Neuronal stem cell (in vitro differentiated cells): ENCODE data around the gene REL.
A peak's percentile ranks its signal among the peaks of the same experiment; 100 is the strongest.
"Not testable (repeated sequence)": the region's sequence is repeated elsewhere in the genome, so short reads cannot be mapped to it uniquely, and the experiment has no call there.

ENCODE experiments used
- DNase-seq: peaks from one replicate; pipeline ENCODE4 v3.0.0-alpha.2; 2013; ENCODE audit warnings: low spot score
- H2AFZ ChIP-seq: one replicate; pipeline ENCODE4 v1.6.1; 2013; ENCODE audit warnings: mild to moderate bottlenecking, low read length, inconsistent platforms
- H2AK5ac ChIP-seq: 2 replicates; pipeline ENCODE4 v1.6.1; 2013; ENCODE audit warnings: low read depth, mild to moderate bottlenecking, inconsistent platforms, low read length, moderate library complexity, mixed read lengths
- H2BK120ac ChIP-seq: 2 replicates; pipeline ENCODE4 v1.6.1; 2013; ENCODE audit warnings: low read depth, mild to moderate bottlenecking, inconsistent platforms, low read length, moderate library complexity, mixed read lengths
- H2BK12ac ChIP-seq: one replicate; pipeline ENCODE4 v1.6.1; 2013; ENCODE audit warnings: low read length, inconsistent platforms
- H2BK15ac ChIP-seq: 2 replicates; pipeline ENCODE4 v1.6.1; 2013; ENCODE audit warnings: mild to moderate bottlenecking, low read length, inconsistent platforms, mixed read lengths
- H2BK5ac ChIP-seq: one replicate; pipeline ENCODE4 v1.6.1; 2013; ENCODE audit warnings: inconsistent platforms, mild to moderate bottlenecking, low read length, moderate library complexity
- H3K14ac ChIP-seq: one replicate; pipeline ENCODE4 v1.6.1; 2013; ENCODE audit warnings: low read length, inconsistent platforms
- H3K18ac ChIP-seq: 2 replicates; pipeline ENCODE4 v1.6.1; 2013; ENCODE audit warnings: low read length, inconsistent platforms
- H3K23ac ChIP-seq: 2 replicates; pipeline ENCODE4 v1.6.1; 2013; ENCODE audit warnings: low read depth, mild to moderate bottlenecking, mixed read lengths, low read length, inconsistent platforms; ENCODE audit not compliant: poor library complexity
- H3K27ac ChIP-seq: replicated peaks from 3 replicates; pipeline ENCODE4 v1.5.1; 2013; ENCODE audit warnings: low read length, inconsistent platforms
- H3K27me3 ChIP-seq, 3 experiments: 2 replicates each; pipeline ENCODE4 v1.6.1; 2013; ENCODE audit warnings: low read length in 3 of 3, mild to moderate bottlenecking in 2 of 3, inconsistent platforms in 1 of 3, low read depth in 1 of 3, mixed read lengths in 1 of 3, moderate library complexity in 1 of 3; ENCODE audit not compliant: control insufficient read depth in 3 of 3, insufficient read depth in 3 of 3
- H3K36me3 ChIP-seq, 2 donors: replicated peaks in 1 of 2; 2 replicates each; pipeline ENCODE4 v1.6.1; 2013; ENCODE audit warnings: low read length in 2 of 2; ENCODE audit not compliant: control insufficient read depth in 2 of 2, insufficient read depth in 2 of 2
- H3K4ac ChIP-seq: 2 replicates; pipeline ENCODE4 v1.6.1; 2013; ENCODE audit warnings: inconsistent platforms, mild to moderate bottlenecking, low read length, moderate library complexity
- H3K4me1 ChIP-seq, 2 donors: 1 replicate in 1 of 2; 2 replicates in 1 of 2; pipeline ENCODE4 v1.6.1; 2013; ENCODE audit warnings: low read length in 2 of 2, low read depth in 1 of 2; ENCODE audit not compliant: control insufficient read depth in 2 of 2, insufficient read depth in 1 of 2
- H3K4me2 ChIP-seq: one replicate; pipeline ENCODE4 v1.6.1; 2013; ENCODE audit warnings: mild to moderate bottlenecking, low read length, inconsistent platforms; ENCODE audit not compliant: insufficient read depth, poor library complexity, severe bottlenecking
- H3K4me3 ChIP-seq, 2 donors: 2 replicates each; pipeline ENCODE4 v1.5.1; 2013; ENCODE audit warnings: low read length in 2 of 2, mild to moderate bottlenecking in 2 of 2, inconsistent platforms in 1 of 2, moderate library complexity in 1 of 2
- H3K79me1 ChIP-seq: one replicate; pipeline ENCODE4 v1.6.1; 2013; ENCODE audit warnings: low read depth, mild to moderate bottlenecking, inconsistent platforms, low read length, moderate library complexity
- H3K9ac ChIP-seq: one replicate; pipeline ENCODE4 v1.6.1; 2013; ENCODE audit warnings: mild to moderate bottlenecking, low read depth, low read length, inconsistent platforms; ENCODE audit not compliant: poor library complexity
- H3K9me3 ChIP-seq, 2 donors: replicated peaks in 1 of 2; 2 replicates each; pipeline versions ENCODE3 to v1.6.1; 2013; ENCODE audit warnings: low read length in 2 of 2, mild to moderate bottlenecking in 2 of 2, inconsistent platforms in 1 of 2, low read depth in 1 of 2, mixed read lengths in 1 of 2, moderate library complexity in 1 of 2; ENCODE audit not compliant: control insufficient read depth in 2 of 2, insufficient read depth in 1 of 2
- H4K8ac ChIP-seq: one replicate; pipeline ENCODE4 v1.6.1; 2013; ENCODE audit warnings: low read depth, mild to moderate bottlenecking, inconsistent platforms, low read length, moderate library complexity
- H4K91ac ChIP-seq: one replicate; pipeline ENCODE4 v1.6.1; 2013; ENCODE audit warnings: low read length, low read depth, mild to moderate bottlenecking, inconsistent platforms; ENCODE audit not compliant: poor library complexity
- WGBS, 2 donors: extraction: QIAGEN DNeasy Blood & Tissue Kit; methylation state at CpG; one replicate each; pipeline ENCODE4 v1.1.7; 2013; ENCODE audit warnings: missing lambda C conversion rate in 2 of 2, mixed read lengths in 1 of 2; ENCODE audit not compliant: insufficient read length in 2 of 2, insufficient replicate concordance in 1 of 2; ENCODE audit errors: extremely low coverage in 2 of 2; 5-methylcytosine and 5-hydroxymethylcytosine counted together

REL gene

DNA sequence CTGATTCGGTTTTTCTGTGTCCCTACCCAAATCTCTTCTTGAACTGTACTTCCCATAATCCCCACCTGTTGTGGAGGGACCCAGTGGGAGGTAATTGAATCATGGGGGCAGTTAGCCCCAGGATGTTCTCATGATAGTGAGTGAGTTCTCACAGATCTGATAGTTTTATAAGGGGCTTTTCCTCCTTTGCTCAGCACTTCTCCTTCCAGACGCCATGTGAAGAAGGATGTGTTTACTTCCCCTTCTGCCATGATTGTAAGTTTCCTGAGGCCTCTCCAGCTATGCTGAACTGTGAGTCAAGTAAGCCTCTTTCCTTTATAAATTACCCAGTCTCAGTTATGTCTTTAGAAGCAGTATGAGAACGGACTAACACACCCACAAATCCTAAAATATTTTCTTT, 16.0 kb upstream of the REL start:
- no CpG with 5 or more reads among the region's 3 CpGs for WGBS, 2 donors
- not testable (repeated sequence) for H2BK12ac ChIP-seq, H3K27me3 ChIP-seq, H3K4me1 ChIP-seq, H3K79me1 ChIP-seq, H4K91ac ChIP-seq, H2AFZ ChIP-seq, H3K4ac ChIP-seq, H3K4me2 ChIP-seq, H2BK5ac ChIP-seq, H4K8ac ChIP-seq, DNase-seq, H3K27ac ChIP-seq, H3K14ac ChIP-seq, H2BK15ac ChIP-seq, H3K36me3 ChIP-seq, H3K9ac ChIP-seq, H2AK5ac ChIP-seq, H3K9me3 ChIP-seq, H3K4me3 ChIP-seq, H3K23ac ChIP-seq, H3K18ac ChIP-seq, H2BK120ac ChIP-seq

GRCh38 chr2:60867007-60867406, 14.4 kb upstream of the REL start:
- no peak overlapping the region for H3K18ac ChIP-seq
- H3K4me3 ChIP-seq: no peak overlapping the region
- no peak overlapping the region for H4K8ac ChIP-seq
- H2AK5ac ChIP-seq: no peak overlapping the region
- H3K23ac ChIP-seq: no peak overlapping the region
- no peak overlapping the region for H2BK120ac ChIP-seq
- peak overlapping the region; percentile 53 for H2AFZ ChIP-seq
- no peak overlapping the region for H3K27ac ChIP-seq
- no peaks in the 10 kb centered on the region for H3K9me3 ChIP-seq
- no peaks in the 10 kb centered on the region for H3K27me3 ChIP-seq
- H3K79me1 ChIP-seq: no peaks in the 10 kb centered on the region
- no peak overlapping the region for H3K4ac ChIP-seq
- no peak overlapping the region for H2BK5ac ChIP-seq
- H4K91ac ChIP-seq: no peak overlapping the region
- no CpG with 5 or more reads among the region's 3 CpGs for WGBS, 2 donors
- DNase-seq: no peak
- no peaks in the 10 kb centered on the region for H3K4me1 ChIP-seq
- no peak overlapping the region for H2BK15ac ChIP-seq
- no peak overlapping the region for H3K9ac ChIP-seq
- no peak overlapping the region for H3K4me2 ChIP-seq
- no peak overlapping the region for H3K14ac ChIP-seq
- H2BK12ac ChIP-seq: no peak overlapping the region
- no peaks in the 10 kb centered on the region for H3K36me3 ChIP-seq

GRCh38 chr2:60867848-60868247, 13.5 kb upstream of the REL start:
- H3K18ac ChIP-seq: no peak overlapping the region
- no peak overlapping the region for H2BK5ac ChIP-seq
- H2BK15ac ChIP-seq: no peak overlapping the region
- H2BK120ac ChIP-seq: no peak overlapping the region
- H3K4me3 ChIP-seq: no peak overlapping the region
- H3K9ac ChIP-seq: no peak overlapping the region
- H3K14ac ChIP-seq: no peak overlapping the region
- no peaks in the 10 kb centered on the region for H3K9me3 ChIP-seq
- no peaks in the 10 kb centered on the region for H3K79me1 ChIP-seq
- H3K4me1 ChIP-seq: no peaks in the 10 kb centered on the region
- H3K4me2 ChIP-seq: no peak overlapping the region
- no peak overlapping the region for H4K91ac ChIP-seq
- no peaks in the 10 kb centered on the region for H3K36me3 ChIP-seq
- no CpG with 5 or more reads among the region's 5 CpGs for WGBS, 2 donors
- peak overlapping the region; percentile 71 for H2AFZ ChIP-seq
- H4K8ac ChIP-seq: no peak overlapping the region
- no peak overlapping the region for H2AK5ac ChIP-seq
- no peak overlapping the region for H2BK12ac ChIP-seq
- H3K23ac ChIP-seq: no peak overlapping the region
- no peaks in the 10 kb centered on the region for H3K27me3 ChIP-seq
- DNase-seq: no peak
- H3K4ac ChIP-seq: no peak overlapping the region
- H3K27ac ChIP-seq: no peak overlapping the region

DNA sequence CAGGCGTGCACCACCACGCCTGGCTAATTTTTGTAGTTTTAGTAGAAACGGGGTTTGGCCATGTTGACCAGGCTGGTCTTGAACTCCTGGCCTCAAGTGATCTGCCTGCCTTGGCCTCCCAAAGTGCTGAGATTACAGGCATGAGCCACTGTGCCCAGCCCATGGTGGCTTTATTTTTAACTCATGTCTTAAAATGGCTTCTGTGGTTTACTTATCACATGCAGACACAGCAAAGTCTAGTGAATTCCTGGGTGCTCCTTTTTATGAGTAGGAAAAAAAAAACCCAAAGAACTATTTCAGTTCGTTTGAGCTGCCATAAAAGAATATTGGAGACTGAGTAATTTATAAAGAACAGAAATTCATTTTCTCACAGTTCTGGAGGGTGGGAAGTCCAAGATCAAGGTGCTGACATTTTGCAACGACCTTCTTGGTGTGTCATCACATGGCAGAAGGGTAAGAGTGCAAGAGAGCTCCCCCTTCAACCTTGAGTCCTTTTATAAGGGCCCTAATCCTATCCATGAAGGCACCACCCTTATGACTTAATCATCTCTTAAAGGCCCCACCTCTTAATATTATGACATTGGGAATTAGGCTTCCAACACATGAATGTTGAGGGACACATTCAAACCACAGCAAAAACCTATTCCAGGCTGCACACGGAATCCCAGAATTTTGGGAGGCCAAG, 12.6 kb upstream of the REL start:
- Histone ChIP-seq H3K18ac (no peak overlapping the region), H3K4me3 (no peak overlapping the region), H2BK15ac (no peak overlapping the region), H3K4me2 (no peak overlapping the region), H2AFZ (no peak overlapping the region), H4K8ac (no peak overlapping the region), H3K9me3 (no peaks in the 10 kb centered on the region), H3K27ac (no peak overlapping the region), H3K9ac (no peak overlapping the region), H2BK12ac (no peak overlapping the region), H3K23ac (no peak overlapping the region), H4K91ac (no peak overlapping the region), H2BK120ac (no peak overlapping the region), H3K36me3 (no peaks in the 10 kb centered on the region), H3K4me1 (no peaks in the 10 kb centered on the region), H3K79me1 (no peaks in the 10 kb centered on the region), H3K27me3 (no peaks in the 10 kb centered on the region), H2AK5ac (no peak overlapping the region), H2BK5ac (no peak overlapping the region), H3K14ac (no peak overlapping the region), H3K4ac (no peak overlapping the region)
- no CpG with 5 or more reads among the region's 6 CpGs for WGBS, 2 donors
- DNase-seq: no peak
